Lung microvascular endothelial cell (primary cell): ENCODE data around the gene RSPO4. TPM values are rescaled to one million over a fixed set of nuclear protein-coding genes. Genes with fewer than 3 reads are reported as not detected.

Experiments
- DNase-seq, 2 donors: peaks; one replicate each; pipeline versions ENCODE4 v3.0.0 to v3.0.0-alpha.2; 2010; ENCODE audit warnings: low read depth in 2 of 2
- total RNA-seq: library from RNA; depleted of rRNA; stranded (reverse); fragments of >200 nt; gene quantifications from 2 replicates; pipeline ENCODE4 v1.2.1, GENCODE V29; 2014

The RSPO4 gene
- total RNA-seq, 1 donor from 2014 or later: not detected

GRCh38 chr20:910870-911770 lies 91.0 kb downstream of the RSPO4 start:
- no peak for DNase-seq

GRCh38 chr20:910132-910869 lies 91.8 kb downstream of the RSPO4 start:
- DNase-seq: no peak

GRCh38 chr20:909641-910040 lies 92.5 kb downstream of the RSPO4 start:
- DNase-seq: no peak

Other genes starting within 250 kb of the RSPO4 start
- under 0.01 TPM in 2 replicates for gene SLC52A3, start 233.8 kb downstream of the RSPO4 start, total RNA-seq
- gene FAM110A, start 168.6 kb downstream of the RSPO4 start, total RNA-seq: 1.3 and 1.4 TPM in 2 replicates
- gene ANGPT4, start 86.0 kb downstream of the RSPO4 start, total RNA-seq: not detected in 2 replicates
- 21.1 and 29.4 TPM in 2 replicates for gene PSMF1, start 116.3 kb upstream of the RSPO4 start, total RNA-seq
- gene TMEM74B, start 182.7 kb upstream of the RSPO4 start, total RNA-seq: under 0.01 and 0.44 TPM in 2 replicates
- gene C20orf202, start 201.1 kb upstream of the RSPO4 start, total RNA-seq: not detected in 2 replicates
- gene RAD21L1, start 223.7 kb upstream of the RSPO4 start, total RNA-seq: not detected in 2 replicates